Neural cell (in vitro differentiated cells): ENCODE data around the gene DNAJB1. TPM values are rescaled to one million over a fixed set of nuclear protein-coding genes. Genes with fewer than 3 reads are reported as not detected.

ENCODE experiments used
- H2AFZ ChIP-seq: fragments of 200-600, 300-800 bp; sonication (generic), shearing (Covaris generic); 2 replicates; pipeline ENCODE4 v1.6.0; 2014; ENCODE audit warnings: low read depth, mild to moderate bottlenecking, antibody characterized with exemption, low read length, moderate library complexity
- H3F3A ChIP-seq: fragments of 200-600 bp; shearing (Covaris generic); 2 replicates; pipeline ENCODE4 v1.6.1; 2016; ENCODE audit warnings: mild to moderate bottlenecking, moderate library complexity, mixed read lengths, antibody characterized with exemption, low read length; ENCODE audit not compliant: insufficient read depth, poor library complexity, severe bottlenecking
- H3K27ac ChIP-seq: fragments of 200-600, 300-800 bp; sonication (generic), shearing (Covaris generic); 2 replicates; pipeline ENCODE4 v1.5.1; 2014; ENCODE audit warnings: mild to moderate bottlenecking, low read length, moderate library complexity
- H3K27me3 ChIP-seq: fragments of 300-800, 200-600 bp; sonication (generic), shearing (Covaris generic); 2 replicates; pipeline ENCODE4 v1.6.0; 2014; ENCODE audit warnings: mild to moderate bottlenecking, low read depth, low read length, moderate library complexity; ENCODE audit not compliant: insufficient read depth
- H3K36me3 ChIP-seq: fragments of 300-800, 200-600 bp; sonication (generic), shearing (Covaris generic); 2 replicates; pipeline ENCODE4 v1.5.1; 2014; ENCODE audit warnings: mild to moderate bottlenecking, antibody characterized with exemption, low read length, moderate library complexity; ENCODE audit not compliant: insufficient read depth
- H3K4me2 ChIP-seq: fragments of 300-800, 200-600 bp; sonication (generic), shearing (Covaris generic); 2 replicates; pipeline ENCODE4 v1.6.0; 2014; ENCODE audit warnings: mild to moderate bottlenecking, low read length
- H3K4me3 ChIP-seq: fragments of 300-800, 200-600 bp; sonication (generic), shearing (Covaris generic); 2 replicates; pipeline ENCODE4 v1.5.1; 2014; ENCODE audit warnings: mild to moderate bottlenecking, low read length, moderate library complexity
- H3K79me2 ChIP-seq: fragments of 200-600 bp; shearing (Covaris generic); replicated peaks from 2 replicates; pipeline ENCODE4 v1.6.0; 2014; ENCODE audit warnings: mild to moderate bottlenecking, low read length, moderate library complexity; ENCODE audit not compliant: insufficient read depth
- H3K9ac ChIP-seq: fragments of 300-800, 200-600 bp; sonication (generic), shearing (Covaris generic); 2 replicates; pipeline ENCODE4 v1.6.1; 2016; ENCODE audit warnings: mild to moderate bottlenecking, low read length, mixed read lengths
- H3K9me2 ChIP-seq: fragments of 200-600 bp; shearing (Covaris generic); 2 replicates; pipeline ENCODE4 v1.6.1; 2016; ENCODE audit warnings: mild to moderate bottlenecking, low read length, mixed read lengths; ENCODE audit not compliant: insufficient read depth
- H3K9me3 ChIP-seq: fragments of 200-600, 300-800 bp; sonication (generic), shearing (Covaris generic); 2 replicates; pipeline ENCODE4 v1.6.1; 2016; ENCODE audit warnings: mild to moderate bottlenecking, mixed run types, low read length, moderate library complexity, mixed read lengths
- H4K20me1 ChIP-seq: fragments of 200-600 bp; shearing (Covaris generic); 2 replicates; pipeline ENCODE4 v1.6.1; 2016; ENCODE audit warnings: mild to moderate bottlenecking, mixed run types; ENCODE audit not compliant: insufficient read depth
- CTCF ChIP-seq: fragments of 450-650 bp; IDR thresholded peaks from 2 replicates; pipeline ENCODE4 v1.5.1; 2014; ENCODE audit warnings: antibody characterized with exemption, mild to moderate bottlenecking, moderate library complexity; ENCODE audit not compliant: poor library complexity, severe bottlenecking
- EP300 ChIP-seq: fragments of 450-650 bp; conservative IDR thresholded peaks from 2 replicates; pipeline ENCODE4 v1.6.1; 2014; ENCODE audit warnings: antibody characterized with exemption, mild to moderate bottlenecking, moderate library complexity; ENCODE audit not compliant: poor library complexity, severe bottlenecking
- EZH2 ChIP-seq: fragments of 200-600, 300-800 bp; shearing (Covaris generic), sonication (generic); IDR thresholded peaks from 2 replicates; pipeline ENCODE4 v1.6.1; 2014; ENCODE audit warnings: antibody characterized with exemption, low read length, borderline replicate concordance, mild to moderate bottlenecking; ENCODE audit not compliant: insufficient read depth, poor library complexity, severe bottlenecking
- MXI1 ChIP-seq: fragments of 450-650 bp; conservative IDR thresholded peaks from 2 replicates; pipeline ENCODE4 v1.6.1; 2014; ENCODE audit warnings: antibody characterized with exemption, mild to moderate bottlenecking; ENCODE audit not compliant: poor library complexity, severe bottlenecking
- POLR2AphosphoS5 ChIP-seq: IDR thresholded peaks from 2 replicates; pipeline ENCODE4 v1.6.1; 2012
- RAD21 ChIP-seq: fragments of 450-650 bp; conservative IDR thresholded peaks from 2 replicates; pipeline ENCODE4 v1.6.1; 2014; ENCODE audit warnings: antibody characterized with exemption, mild to moderate bottlenecking, moderate library complexity
- REST ChIP-seq: IDR thresholded peaks from 2 replicates; pipeline ENCODE4 v1.6.1; 2012; ENCODE audit warnings: borderline replicate concordance
- SMC3 ChIP-seq: fragments of 450-650 bp; conservative IDR thresholded peaks from 2 replicates; pipeline ENCODE4 v1.6.1; 2014; ENCODE audit warnings: antibody characterized with exemption, mild to moderate bottlenecking, moderate library complexity; ENCODE audit not compliant: poor library complexity
- TAF1 ChIP-seq: IDR thresholded peaks from 2 replicates; pipeline ENCODE4 v1.6.1; 2012; ENCODE audit warnings: low read depth
- polyA plus RNA-seq: library from polyadenylated mRNA; depleted of rRNA; stranded (reverse); fragments of >200 nt; gene quantifications from 2 replicates; pipeline ENCODE4 v1.2.3, GENCODE V29; 2014

The DNAJB1 gene
- polyA plus RNA-seq, 1 donor from 2014 or later, result 64.6 TPM

GRCh38 chr19:14487370-14488125 lies 30.6 kb downstream of the DNAJB1 start:
- Histone ChIP-seq H4K20me1 (no peaks in the 10 kb centered on the region), H3K27ac (no peak overlapping the region), H3K36me3 (no peaks in the 10 kb centered on the region), H3K27me3 (no peaks in the 10 kb centered on the region), H3K9me3 (no peaks in the 10 kb centered on the region), H3F3A (no peaks in the 10 kb centered on the region), H3K4me3 (no peak overlapping the region), H3K9ac (no peak overlapping the region), H3K9me2 (no peaks in the 10 kb centered on the region), H2AFZ (no peak overlapping the region), H3K79me2 (no peaks in the 10 kb centered on the region), H3K4me2 (no peak overlapping the region)
- no peak for TF ChIP-seq SMC3
- TF ChIP-seq POLR2AphosphoS5, result no peak
- TF ChIP-seq CTCF, result no peak

- Histone ChIP-seq H2AFZ (no peak overlapping the region), H3K9me2 (no peaks in the 10 kb centered on the region), H3K4me2 (no peak overlapping the region), H3K4me3 (no peak overlapping the region), H3K36me3 (no peaks in the 10 kb centered on the region), H3K9me3 (no peaks in the 10 kb centered on the region), H3K79me2 (no peaks in the 10 kb centered on the region), H3K27me3 (no peaks in the 10 kb centered on the region), H3F3A (no peaks in the 10 kb centered on the region), H3K9ac (no peak overlapping the region), H4K20me1 (no peaks in the 10 kb centered on the region), H3K27ac (no peak overlapping the region)
- TF ChIP-seq MXI1 (no peak), RAD21 (no peak), POLR2AphosphoS5 (no peak), SMC3 (no peak), EZH2 (no peak), REST (no peak), CTCF (no peak), TAF1 (no peak), EP300 (no peak)
Observed at GRCh38 chr19:14482172-14482941, 35.8 kb downstream of the DNAJB1 start.
